IMR-90 (cell line): ENCODE data around the gene SAMD4B. TPM values are rescaled to one million over a fixed set of nuclear protein-coding genes. Genes with fewer than 3 reads are reported as not detected.

ENCODE experiments used
- ATAC-seq: fragments of 200-7000 bp; cut with Tn5 transposase; 2 replicates; pipeline ENCODE4 v1.9.1; 2020; ENCODE audit warnings: low read depth, mild to moderate bottlenecking, moderate library complexity
- BruUV-seq: library from RNA; stranded (reverse); fragments of 400-500 nt; replicated peaks from 2 replicates; lab custom pipeline; 2021; lab: Mats Ljungman, UMichigan
- CTCF ChIA-PET: fragments of 300-600 bp; formaldehyde crosslinking; extraction: SDS; loops from one replicate; lab custom pipeline; 2021; ENCODE audit warnings: antibody characterized with exemption; lab: Yijun Ruan, JAX
- POLR2A ChIA-PET: fragments of 300-600 bp; sonication (Branson Sonifier 250); formaldehyde crosslinking; loops from one replicate; lab custom pipeline; 2022; ENCODE audit warnings: antibody characterized with exemption; ENCODE audit not compliant: unreplicated experiment; lab: Charles Lee
- DNase-seq: peaks from one replicate; pipeline ENCODE4 v3.0.0; 2013
- H2AFZ ChIP-seq: replicated peaks from 2 replicates; pipeline ENCODE3; 2013; ENCODE audit warnings: low read length, mild to moderate bottlenecking; ENCODE audit not compliant: poor library complexity
- H2AK5ac ChIP-seq: 2 replicates; pipeline ENCODE4 v1.6.1; 2013; ENCODE audit warnings: low read depth, low read length, inconsistent platforms
- H2AK9ac ChIP-seq: replicated peaks from 2 replicates; pipeline ENCODE3; 2013; ENCODE audit warnings: mild to moderate bottlenecking, low read depth, low read length, moderate library complexity; ENCODE audit not compliant: poor library complexity
- H2BK120ac ChIP-seq: 2 replicates; pipeline ENCODE4 v1.6.1; 2013; ENCODE audit warnings: low read depth, low read length, inconsistent platforms
- H2BK15ac ChIP-seq: 3 replicates; pipeline ENCODE4 v1.6.1; 2013; ENCODE audit warnings: low read depth, low read length, inconsistent platforms
- H2BK20ac ChIP-seq: 2 replicates; pipeline ENCODE4 v1.6.1; 2013; ENCODE audit warnings: low read depth, mild to moderate bottlenecking, inconsistent platforms, low read length, moderate library complexity
- H2BK5ac ChIP-seq: 2 replicates; pipeline ENCODE4 v1.6.1; 2013; ENCODE audit warnings: mild to moderate bottlenecking, low read depth, low read length, inconsistent platforms; ENCODE audit not compliant: poor library complexity, severe bottlenecking
- H3K14ac ChIP-seq: replicated peaks from 2 replicates; pipeline ENCODE4 v1.6.1; 2013; ENCODE audit warnings: low read depth, low read length, inconsistent platforms
- H3K18ac ChIP-seq: 2 replicates; pipeline ENCODE4 v1.6.1; 2013; ENCODE audit warnings: low read depth, low read length, control low read depth
- H3K23ac ChIP-seq: 2 replicates; pipeline ENCODE4 v1.6.1; 2013; ENCODE audit warnings: low read depth, low read length, inconsistent platforms
- H3K27ac ChIP-seq: 2 replicates; pipeline ENCODE4 v1.5.1; 2013; ENCODE audit warnings: mild to moderate bottlenecking, control low read depth, low read length; ENCODE audit not compliant: insufficient read depth
- H3K27me3 ChIP-seq: 2 replicates; pipeline ENCODE4 v1.6.1; 2013; ENCODE audit warnings: low read length; ENCODE audit not compliant: control insufficient read depth, insufficient read depth
- H3K36me3 ChIP-seq: 2 replicates; pipeline ENCODE4 v1.6.1; 2013; ENCODE audit warnings: low read length, mixed read lengths; ENCODE audit not compliant: control insufficient read depth, insufficient read depth
- H3K4ac ChIP-seq: 2 replicates; pipeline ENCODE4 v1.6.1; 2013; ENCODE audit warnings: low read depth, low read length, inconsistent platforms
- H3K4me1 ChIP-seq: 2 replicates; pipeline ENCODE4 v1.6.1; 2013; ENCODE audit warnings: low read length, mixed read lengths; ENCODE audit not compliant: control insufficient read depth, insufficient read depth
- H3K4me2 ChIP-seq: 2 replicates; pipeline ENCODE4 v1.6.1; 2013; ENCODE audit warnings: low read depth, mild to moderate bottlenecking, control low read depth, low read length, moderate library complexity
- H3K4me3 ChIP-seq: 2 replicates; pipeline ENCODE4 v1.5.1; 2013; ENCODE audit warnings: low read depth, mild to moderate bottlenecking, control low read depth, low read length, moderate library complexity; ENCODE audit not compliant: insufficient read depth
- H3K56ac ChIP-seq: 2 replicates; pipeline ENCODE4 v1.6.1; 2013; ENCODE audit warnings: low read length, inconsistent platforms; ENCODE audit not compliant: insufficient read depth; ENCODE audit errors: extremely low read depth
- H3K79me1 ChIP-seq, 2 experiments: 2 replicates each; pipeline ENCODE4 v1.6.1; 2013; ENCODE audit warnings: low read length in 2 of 2, inconsistent platforms in 1 of 2, low read depth in 1 of 2
- H3K9ac ChIP-seq: 2 replicates; pipeline ENCODE4 v1.6.1; 2013; ENCODE audit warnings: low read depth, low read length, control low read depth
- H3K9me1 ChIP-seq: 2 replicates; pipeline ENCODE4 v1.6.1; 2013; ENCODE audit warnings: low read length, inconsistent platforms; ENCODE audit not compliant: insufficient read depth
- H3K9me3 ChIP-seq: 2 replicates; pipeline ENCODE4 v1.6.1; 2013; ENCODE audit warnings: low read length; ENCODE audit not compliant: control insufficient read depth, insufficient read depth
- H4K20me1 ChIP-seq: 2 replicates; pipeline ENCODE4 v1.6.1; 2013; ENCODE audit warnings: low read length, inconsistent platforms; ENCODE audit not compliant: insufficient read depth
- H4K5ac ChIP-seq: 2 replicates; pipeline ENCODE4 v1.6.1; 2013; ENCODE audit warnings: mild to moderate bottlenecking, low read depth, low read length, control low read depth
- H4K8ac ChIP-seq, 2 experiments: 2 replicates each; pipeline ENCODE4 v1.6.1; 2013; ENCODE audit warnings: low read depth in 2 of 2, low read length in 2 of 2, control low read depth in 1 of 2, inconsistent platforms in 1 of 2
- H4K91ac ChIP-seq: 2 replicates; pipeline ENCODE4 v1.6.1; 2013; ENCODE audit warnings: low read depth, low read length, inconsistent platforms; ENCODE audit not compliant: insufficient read depth
- BHLHE40 ChIP-seq: fragments of 150-350 bp; IDR thresholded peaks from 2 replicates; pipeline ENCODE4 v1.6.1; 2016; ENCODE audit warnings: mild to moderate bottlenecking, low read depth, low read length
- MAZ ChIP-seq: IDR thresholded peaks from 2 replicates; pipeline ENCODE4 v1.6.1; 2012; ENCODE audit warnings: low read depth, mild to moderate bottlenecking, low read length, improper control_type of control experiment, moderate library complexity, borderline replicate concordance
- POLR2A ChIP-seq: IDR thresholded peaks from 2 replicates; pipeline ENCODE4 v1.6.1; 2012; ENCODE audit warnings: mild to moderate bottlenecking, low read depth, low read length
- RAD21 ChIP-seq: IDR thresholded peaks from 2 replicates; pipeline ENCODE4 v1.6.1; 2012; ENCODE audit warnings: low read length, improper control_type of control experiment
- RCOR1 ChIP-seq: IDR thresholded peaks from 2 replicates; pipeline ENCODE4 v1.6.1; 2012; ENCODE audit warnings: mild to moderate bottlenecking, low read length, improper control_type of control experiment; ENCODE audit not compliant: insufficient replicate concordance
- USF2 ChIP-seq: fragments of 150-350 bp; IDR thresholded peaks from 2 replicates; pipeline ENCODE4 v1.6.1; 2017; ENCODE audit warnings: mild to moderate bottlenecking, antibody characterized with exemption, low read length, low read depth
- WGBS, 2 experiments: methylation state at CpG; one replicate each; pipeline versions ENCODE4 v1.1.5 to v1.1.7; 2013; ENCODE audit warnings: missing lambda C conversion rate in 2 of 2; ENCODE audit not compliant: insufficient read length in 1 of 2; ENCODE audit errors: extremely low coverage in 2 of 2; 5-methylcytosine and 5-hydroxymethylcytosine counted together
- dilution Hi-C: fragments of 300-500 bp; cut with HindIII; formaldehyde crosslinking; loops from one replicate; pipeline ENCODE4 v1.14.3; 2018; ENCODE audit warnings: low sequenced_read_pairs; ENCODE audit not compliant: unreplicated experiment
- in situ Hi-C: fragments of 300-500 bp; cut with MboI; formaldehyde crosslinking; loops from 3 replicates; pipeline ENCODE4 v1.14.3; 2019; ENCODE audit warnings: low sequenced_read_pairs, inconsistent platforms, mixed read lengths
- intact Hi-C: fragments of 100-400 bp; cut with micrococcal nuclease; formaldehyde crosslinking; loops from 2 replicates; pipeline ENCODE4 v1.10.0; 2022
- polyA plus RNA-seq, 3 experiments: library from polyadenylated mRNA; depleted of rRNA; stranded (reverse); fragments of >200 nt; gene quantifications; 2 replicates each; pipeline ENCODE4 v1.2.3, GENCODE V29; 2012; ENCODE audit warnings: low replicate concordance in 1 of 3
- total RNA-seq: library from RNA; depleted of rRNA; stranded (reverse); fragments of >200 nt; gene quantifications from 2 replicates; pipeline ENCODE4 v1.2.3, GENCODE V29; 2012
- TF ChIP-seq, protein P1 (sequence below): conservative IDR thresholded peaks from 2 replicates; pipeline ENCODE4 v1.5.1; 2012; ENCODE audit warnings: mild to moderate bottlenecking, low read depth, low read length, improper control_type of control experiment

Gene SAMD4B
- total and polyA plus RNA-seq, 2 of the 4 experiments (the other 2 are of a cell fraction) = 18.3 to 97.2 TPM

GRCh38 chr19:39410017-39410830, 68.0 kb downstream of the SAMD4B start:
- DNase-seq = no peak

More at GRCh38 chr19:39410017-39410830, 68.0 kb downstream of the SAMD4B start:
- peak overlapping the region; percentile 84 for H2BK120ac ChIP-seq
- H3K36me3 ChIP-seq = peaks cover 17% of the 10 kb centered on the region
- peak overlapping the region; percentile 98 for H3K56ac ChIP-seq
- 11% methylated on average over 5 of the region's 35 CpGs; no CpG with 5 or more reads in 1 of the 2 experiments for WGBS, 2 experiments
- peak overlapping the region; percentile 97 for H3K27ac ChIP-seq
- peak overlapping the region; percentile 83 for H3K18ac ChIP-seq
- POLR2A ChIA-PET = no interaction called here
- CTCF ChIA-PET = no interaction called here
- BruUV-seq = no TSS peak
- peak overlapping the region; percentile 92 for H3K9ac ChIP-seq
- peak; percentile 6 for ATAC-seq
- H4K5ac ChIP-seq = peak overlapping the region; percentile 87
- intact Hi-C loops = no loop called here
- H3K9me3 ChIP-seq = no peaks in the 10 kb centered on the region
- H3K4me2 ChIP-seq = peak overlapping the region; percentile 81
- peak overlapping the region; percentile 94 to 95 for H4K8ac ChIP-seq
- H2AK9ac ChIP-seq = peak overlapping the region; percentile 85
- H2AK5ac ChIP-seq = peak overlapping the region; percentile 98
- peaks cover 6 to 45% of the 10 kb centered on the region in 2 experiments; a peak in 3 of 4 replicates for H3K79me1 ChIP-seq
- H3K4ac ChIP-seq = peak overlapping the region; percentile 98
- peaks cover 43% of the 10 kb centered on the region for H4K20me1 ChIP-seq
- H2AFZ ChIP-seq = peak overlapping the region; percentile 58
- H3K27me3 ChIP-seq = no peaks in the 10 kb centered on the region
- peak overlapping the region; percentile 98 for H4K91ac ChIP-seq
- peak overlapping the region; percentile 85 for H2BK5ac ChIP-seq
- in situ Hi-C loops = no loop called here
- H3K9me1 ChIP-seq = peaks cover 3% of the 10 kb centered on the region; the same call in 1 of the 2 replicates
- H3K23ac ChIP-seq = peak overlapping the region; percentile 95
- H3K4me1 ChIP-seq = peaks cover 24% of the 10 kb centered on the region
- peak overlapping the region; percentile 58 for H3K4me3 ChIP-seq
- peak overlapping the region; percentile 99 for H3K14ac ChIP-seq
- H2BK15ac ChIP-seq = peak overlapping the region; percentile 84; the same call in 1 of the 3 replicates
- dilution Hi-C loops = no loop called here
- peak overlapping the region; percentile 55; the same call in 1 of the 2 replicates for H2BK20ac ChIP-seq
- TF ChIP-seq, protein P1, sequence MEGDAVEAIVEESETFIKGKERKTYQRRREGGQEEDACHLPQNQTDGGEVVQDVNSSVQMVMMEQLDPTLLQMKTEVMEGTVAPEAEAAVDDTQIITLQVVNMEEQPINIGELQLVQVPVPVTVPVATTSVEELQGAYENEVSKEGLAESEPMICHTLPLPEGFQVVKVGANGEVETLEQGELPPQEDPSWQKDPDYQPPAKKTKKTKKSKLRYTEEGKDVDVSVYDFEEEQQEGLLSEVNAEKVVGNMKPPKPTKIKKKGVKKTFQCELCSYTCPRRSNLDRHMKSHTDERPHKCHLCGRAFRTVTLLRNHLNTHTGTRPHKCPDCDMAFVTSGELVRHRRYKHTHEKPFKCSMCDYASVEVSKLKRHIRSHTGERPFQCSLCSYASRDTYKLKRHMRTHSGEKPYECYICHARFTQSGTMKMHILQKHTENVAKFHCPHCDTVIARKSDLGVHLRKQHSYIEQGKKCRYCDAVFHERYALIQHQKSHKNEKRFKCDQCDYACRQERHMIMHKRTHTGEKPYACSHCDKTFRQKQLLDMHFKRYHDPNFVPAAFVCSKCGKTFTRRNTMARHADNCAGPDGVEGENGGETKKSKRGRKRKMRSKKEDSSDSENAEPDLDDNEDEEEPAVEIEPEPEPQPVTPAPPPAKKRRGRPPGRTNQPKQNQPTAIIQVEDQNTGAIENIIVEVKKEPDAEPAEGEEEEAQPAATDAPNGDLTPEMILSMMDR = no peak
- TF ChIP-seq USF2 (peak; percentile 0; the same call in 1 of the 2 replicates), RCOR1 (no peak), BHLHE40 (0 out of 2 replicates have a peak, but pooled peaks have one; percentile 0), RAD21 (no peak), MAZ (peak; percentile 41), POLR2A (peak; percentile 71)
